Astrocyte (in vitro differentiated cells and primary cell): Measurements from ENCODE around the gene TEPSIN.

Experiments used
- EZH2 ChIP-seq: IDR thresholded peaks from 2 replicates; pipeline ENCODE4 v1.6.1; 2012; ENCODE audit warnings: mild to moderate bottlenecking, low read length, inconsistent platforms; ENCODE audit not compliant: insufficient read depth
- TF ChIP-seq, protein P1 (sequence below): IDR thresholded peaks from 2 replicates; pipeline ENCODE4 v1.5.1; 2011; ENCODE audit warnings: low read depth, mild to moderate bottlenecking, inconsistent platforms, low read length, moderate library complexity; ENCODE audit not compliant: insufficient read depth

DNA sequence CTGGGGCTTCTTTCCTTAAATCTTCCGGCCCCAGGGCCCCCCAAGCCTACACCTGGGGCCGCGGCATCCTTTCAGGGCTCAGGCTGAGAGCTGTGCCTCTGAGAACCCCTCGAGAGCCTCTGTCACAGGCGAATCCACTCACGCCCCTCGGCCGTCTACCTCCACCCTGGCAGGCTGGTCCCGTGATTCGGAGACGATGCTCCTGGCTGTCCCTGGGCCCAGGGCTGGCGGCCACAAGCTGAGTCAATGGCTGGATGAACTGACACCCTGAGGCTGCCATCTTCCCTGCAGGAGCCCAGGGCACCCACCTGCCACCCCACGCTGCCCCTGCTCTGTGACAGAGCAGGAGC lies 4.4 kb downstream of the TEPSIN start:
- TF ChIP-seq, protein P1, sequence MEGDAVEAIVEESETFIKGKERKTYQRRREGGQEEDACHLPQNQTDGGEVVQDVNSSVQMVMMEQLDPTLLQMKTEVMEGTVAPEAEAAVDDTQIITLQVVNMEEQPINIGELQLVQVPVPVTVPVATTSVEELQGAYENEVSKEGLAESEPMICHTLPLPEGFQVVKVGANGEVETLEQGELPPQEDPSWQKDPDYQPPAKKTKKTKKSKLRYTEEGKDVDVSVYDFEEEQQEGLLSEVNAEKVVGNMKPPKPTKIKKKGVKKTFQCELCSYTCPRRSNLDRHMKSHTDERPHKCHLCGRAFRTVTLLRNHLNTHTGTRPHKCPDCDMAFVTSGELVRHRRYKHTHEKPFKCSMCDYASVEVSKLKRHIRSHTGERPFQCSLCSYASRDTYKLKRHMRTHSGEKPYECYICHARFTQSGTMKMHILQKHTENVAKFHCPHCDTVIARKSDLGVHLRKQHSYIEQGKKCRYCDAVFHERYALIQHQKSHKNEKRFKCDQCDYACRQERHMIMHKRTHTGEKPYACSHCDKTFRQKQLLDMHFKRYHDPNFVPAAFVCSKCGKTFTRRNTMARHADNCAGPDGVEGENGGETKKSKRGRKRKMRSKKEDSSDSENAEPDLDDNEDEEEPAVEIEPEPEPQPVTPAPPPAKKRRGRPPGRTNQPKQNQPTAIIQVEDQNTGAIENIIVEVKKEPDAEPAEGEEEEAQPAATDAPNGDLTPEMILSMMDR = no peak
- TF ChIP-seq EZH2 = no peak
